PFSK-1 (cell line): ENCODE data around the gene IL4R.
A peak's percentile ranks its signal among the peaks of the same experiment; 100 is the strongest.

Experiments
- FOXP2 ChIP-seq: optimal IDR thresholded peaks from 2 replicates; pipeline ENCODE3; 2011; ENCODE audit warnings: borderline replicate concordance, control low read depth, inconsistent platforms; ENCODE audit not compliant: insufficient read depth; ENCODE audit errors: extremely low read length, extremely low read depth
- POLR2AphosphoS5 ChIP-seq: IDR thresholded peaks from 2 replicates; pipeline ENCODE4 v1.6.1; 2012; ENCODE audit warnings: low read depth, mild to moderate bottlenecking, control low read depth, low read length, moderate library complexity
- SIN3A ChIP-seq: IDR thresholded peaks from 2 replicates; pipeline ENCODE4 v1.6.1; 2012; ENCODE audit warnings: mild to moderate bottlenecking, low read length, moderate library complexity, borderline replicate concordance; ENCODE audit not compliant: insufficient read depth
- TAF1 ChIP-seq: IDR thresholded peaks from 2 replicates; pipeline ENCODE4 v1.6.1; 2012; ENCODE audit warnings: low read length, control low read depth, borderline replicate concordance; ENCODE audit not compliant: insufficient read depth
- TF ChIP-seq, protein P1 (sequence below), 2 experiments: IDR thresholded peaks; 2 replicates each; pipeline versions ENCODE4 v1.6.1 to v1.8.0; 2011 to 2012; ENCODE audit warnings: low read depth in 2 of 2, low read length in 2 of 2, control low read depth in 1 of 2, inconsistent platforms in 1 of 2, mild to moderate bottlenecking in 1 of 2, moderate library complexity in 1 of 2; ENCODE audit not compliant: insufficient read depth in 1 of 2

The IL4R gene

DNA sequence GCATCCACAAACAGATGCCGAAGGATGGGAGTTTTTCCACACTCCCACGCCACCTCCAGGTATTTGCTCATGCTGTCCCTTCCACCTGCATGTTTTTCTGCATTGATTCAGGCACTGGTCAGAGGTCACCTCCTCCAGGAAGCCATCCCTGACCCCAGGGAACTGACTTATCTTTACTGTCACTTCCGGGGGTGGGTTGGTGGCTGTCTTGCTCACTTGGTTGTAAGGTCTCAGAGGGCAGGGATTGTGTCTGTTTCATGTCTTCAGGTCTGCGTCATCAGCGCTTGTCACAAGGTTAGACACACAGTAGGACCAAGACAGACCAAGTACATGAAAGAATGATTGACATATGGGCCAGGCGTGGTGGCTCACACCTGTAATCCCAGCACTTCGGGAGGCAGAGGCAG is 1.9 kb upstream of the IL4R start:
- TF ChIP-seq FOXP2 (no peak), SIN3A (no peak), POLR2AphosphoS5 (no peak), TAF1 (no peak)
- TF ChIP-seq, protein P1, sequence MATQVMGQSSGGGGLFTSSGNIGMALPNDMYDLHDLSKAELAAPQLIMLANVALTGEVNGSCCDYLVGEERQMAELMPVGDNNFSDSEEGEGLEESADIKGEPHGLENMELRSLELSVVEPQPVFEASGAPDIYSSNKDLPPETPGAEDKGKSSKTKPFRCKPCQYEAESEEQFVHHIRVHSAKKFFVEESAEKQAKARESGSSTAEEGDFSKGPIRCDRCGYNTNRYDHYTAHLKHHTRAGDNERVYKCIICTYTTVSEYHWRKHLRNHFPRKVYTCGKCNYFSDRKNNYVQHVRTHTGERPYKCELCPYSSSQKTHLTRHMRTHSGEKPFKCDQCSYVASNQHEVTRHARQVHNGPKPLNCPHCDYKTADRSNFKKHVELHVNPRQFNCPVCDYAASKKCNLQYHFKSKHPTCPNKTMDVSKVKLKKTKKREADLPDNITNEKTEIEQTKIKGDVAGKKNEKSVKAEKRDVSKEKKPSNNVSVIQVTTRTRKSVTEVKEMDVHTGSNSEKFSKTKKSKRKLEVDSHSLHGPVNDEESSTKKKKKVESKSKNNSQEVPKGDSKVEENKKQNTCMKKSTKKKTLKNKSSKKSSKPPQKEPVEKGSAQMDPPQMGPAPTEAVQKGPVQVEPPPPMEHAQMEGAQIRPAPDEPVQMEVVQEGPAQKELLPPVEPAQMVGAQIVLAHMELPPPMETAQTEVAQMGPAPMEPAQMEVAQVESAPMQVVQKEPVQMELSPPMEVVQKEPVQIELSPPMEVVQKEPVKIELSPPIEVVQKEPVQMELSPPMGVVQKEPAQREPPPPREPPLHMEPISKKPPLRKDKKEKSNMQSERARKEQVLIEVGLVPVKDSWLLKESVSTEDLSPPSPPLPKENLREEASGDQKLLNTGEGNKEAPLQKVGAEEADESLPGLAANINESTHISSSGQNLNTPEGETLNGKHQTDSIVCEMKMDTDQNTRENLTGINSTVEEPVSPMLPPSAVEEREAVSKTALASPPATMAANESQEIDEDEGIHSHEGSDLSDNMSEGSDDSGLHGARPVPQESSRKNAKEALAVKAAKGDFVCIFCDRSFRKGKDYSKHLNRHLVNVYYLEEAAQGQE (IDR thresholded peaks at IDR 0.05; ENCODE audit: insufficient read depth in 1 of 2, low read depth in 2 of 2, low read length in 2 of 2), result no peak

DNA sequence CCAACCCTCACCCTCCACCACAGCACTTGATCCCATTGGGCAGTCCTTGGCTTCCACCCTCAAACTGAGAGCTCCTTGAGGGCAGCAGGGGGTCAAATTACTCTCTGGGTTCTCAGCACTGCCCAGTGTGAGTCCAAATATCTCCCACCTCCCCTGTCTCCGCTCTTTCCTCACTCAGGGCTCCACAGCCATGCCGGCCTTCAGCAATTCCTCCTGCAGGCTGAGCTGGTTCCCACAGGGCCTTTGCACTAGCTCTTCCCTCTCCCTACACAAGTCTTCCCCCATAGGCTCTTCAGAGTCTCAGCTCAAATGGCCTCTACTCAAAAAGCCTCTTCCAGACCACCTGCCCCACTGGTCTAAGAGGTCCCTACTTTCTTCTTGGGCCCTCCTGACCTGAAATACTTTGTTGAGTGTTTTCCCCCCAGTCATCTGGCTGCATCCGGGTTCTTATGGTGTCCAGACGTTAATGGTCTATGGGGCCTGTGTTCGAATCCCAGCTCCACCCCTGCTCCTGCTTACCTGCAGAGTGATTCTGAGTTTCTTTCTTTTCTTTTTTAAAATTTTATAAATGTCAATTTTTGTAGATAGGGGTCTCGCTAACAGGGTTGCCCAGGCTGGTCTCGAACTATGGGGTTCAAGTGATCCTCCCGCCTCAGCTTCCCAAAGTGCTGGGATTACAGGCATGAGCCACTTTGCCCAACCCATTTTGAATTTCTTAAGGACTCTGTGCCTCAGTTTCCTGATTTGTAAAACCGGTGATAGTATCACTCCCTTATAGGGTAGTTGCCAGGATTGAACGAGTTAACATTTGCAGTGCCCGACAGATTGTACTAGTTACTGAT is 973 bp upstream of the IL4R start:
- TF ChIP-seq, protein P1 (IDR thresholded peaks at IDR 0.05; ENCODE audit: insufficient read depth in 1 of 2, low read depth in 2 of 2, low read length in 2 of 2), result no peak
- TF ChIP-seq SIN3A (no peak), TAF1 (no peak), FOXP2 (no peak), POLR2AphosphoS5 (no peak)

DNA sequence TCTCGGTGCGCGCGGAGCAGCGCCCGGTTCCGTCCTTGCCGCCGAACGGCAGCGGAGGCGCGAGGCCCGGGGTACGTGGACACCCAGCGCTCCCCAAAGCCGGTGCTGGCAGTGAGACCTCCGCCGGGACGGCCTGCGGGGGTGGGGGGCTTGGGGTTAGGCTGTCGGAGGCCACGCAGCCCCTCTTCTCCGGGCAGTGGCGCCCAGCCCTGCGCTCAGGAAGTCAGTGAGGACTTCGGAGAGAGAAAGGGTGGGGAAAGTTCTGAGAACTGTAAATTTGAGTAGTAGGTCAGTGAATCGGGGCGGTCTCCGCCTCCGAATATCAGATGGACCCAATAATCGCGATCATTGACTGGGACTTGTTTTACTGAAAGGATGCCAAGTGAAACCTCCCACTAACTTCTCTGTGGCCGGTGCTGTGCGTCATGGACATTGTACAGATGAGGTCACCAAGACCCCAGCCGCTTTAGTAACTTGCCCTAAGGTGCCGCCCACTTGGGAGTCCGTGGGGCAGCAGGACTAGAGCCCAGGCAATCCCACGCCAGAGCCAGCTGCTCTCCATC is 468 bp downstream of the IL4R start:
- TF ChIP-seq POLR2AphosphoS5, result peak; percentile 63
- TF ChIP-seq, protein P1 (IDR thresholded peaks at IDR 0.05; ENCODE audit: insufficient read depth in 1 of 2, low read depth in 2 of 2, low read length in 2 of 2), result no peak

DNA sequence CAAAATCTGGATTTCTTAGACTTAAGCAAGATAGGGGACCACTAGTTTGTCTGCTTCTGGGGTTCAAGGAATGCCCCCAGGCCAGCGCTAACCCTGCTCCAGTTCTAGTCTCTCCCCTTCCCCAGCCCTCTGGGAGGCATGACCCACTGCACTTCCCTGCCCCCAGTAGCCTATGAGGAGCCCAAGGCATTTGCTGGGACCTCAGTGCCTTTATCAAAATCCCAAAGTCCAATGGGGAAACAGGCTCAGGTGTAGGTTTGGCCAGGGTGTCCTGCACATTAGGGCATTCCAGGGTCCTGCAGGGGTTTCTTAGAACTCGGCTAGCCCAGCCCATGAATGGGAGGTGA is 1.2 kb downstream of the IL4R start:
- TF ChIP-seq, protein P1 (IDR thresholded peaks at IDR 0.05; ENCODE audit: insufficient read depth in 1 of 2, low read depth in 2 of 2, low read length in 2 of 2), result no peak
- no peak for TF ChIP-seq SIN3A
- TF ChIP-seq FOXP2, result no peak
- no peak for TF ChIP-seq POLR2AphosphoS5
- no peak for TF ChIP-seq TAF1
